IMR-90 (cell line): ENCODE data around the gene MECR.

Experiments used
- BHLHE40 ChIP-seq: fragments of 150-350 bp; IDR thresholded peaks from 2 replicates; pipeline ENCODE4 v1.6.1; 2016; ENCODE audit warnings: mild to moderate bottlenecking, low read depth, low read length
- MAFK ChIP-seq: IDR thresholded peaks from 2 replicates; pipeline ENCODE4 v1.6.1; 2012; ENCODE audit warnings: low read depth, low read length, improper control_type of control experiment
- MXI1 ChIP-seq: IDR thresholded peaks from 2 replicates; pipeline ENCODE4 v1.6.1; 2012; ENCODE audit warnings: low read depth, mild to moderate bottlenecking, low read length, moderate library complexity, borderline replicate concordance
- POLR2A ChIP-seq: IDR thresholded peaks from 2 replicates; pipeline ENCODE4 v1.6.1; 2012; ENCODE audit warnings: mild to moderate bottlenecking, low read depth, low read length
- RAD21 ChIP-seq: IDR thresholded peaks from 2 replicates; pipeline ENCODE4 v1.6.1; 2012; ENCODE audit warnings: low read length, improper control_type of control experiment
- RCOR1 ChIP-seq: IDR thresholded peaks from 2 replicates; pipeline ENCODE4 v1.6.1; 2012; ENCODE audit warnings: mild to moderate bottlenecking, low read length, improper control_type of control experiment; ENCODE audit not compliant: insufficient replicate concordance
- SMC3 ChIP-seq: fragments of 150-350 bp; IDR thresholded peaks from 2 replicates; pipeline ENCODE4 v1.6.1; 2016; ENCODE audit warnings: low read depth, mild to moderate bottlenecking, antibody characterized with exemption, low read length, moderate library complexity
- USF2 ChIP-seq: fragments of 150-350 bp; IDR thresholded peaks from 2 replicates; pipeline ENCODE4 v1.6.1; 2017; ENCODE audit warnings: mild to moderate bottlenecking, antibody characterized with exemption, low read length, low read depth
- TF ChIP-seq, protein P1 (sequence below): conservative IDR thresholded peaks from 2 replicates; pipeline ENCODE4 v1.5.1; 2012; ENCODE audit warnings: mild to moderate bottlenecking, low read depth, low read length, improper control_type of control experiment

GRCh38 chr1:29200906-29201594 is 29.7 kb downstream of the MECR start:
- TF ChIP-seq, protein P1, sequence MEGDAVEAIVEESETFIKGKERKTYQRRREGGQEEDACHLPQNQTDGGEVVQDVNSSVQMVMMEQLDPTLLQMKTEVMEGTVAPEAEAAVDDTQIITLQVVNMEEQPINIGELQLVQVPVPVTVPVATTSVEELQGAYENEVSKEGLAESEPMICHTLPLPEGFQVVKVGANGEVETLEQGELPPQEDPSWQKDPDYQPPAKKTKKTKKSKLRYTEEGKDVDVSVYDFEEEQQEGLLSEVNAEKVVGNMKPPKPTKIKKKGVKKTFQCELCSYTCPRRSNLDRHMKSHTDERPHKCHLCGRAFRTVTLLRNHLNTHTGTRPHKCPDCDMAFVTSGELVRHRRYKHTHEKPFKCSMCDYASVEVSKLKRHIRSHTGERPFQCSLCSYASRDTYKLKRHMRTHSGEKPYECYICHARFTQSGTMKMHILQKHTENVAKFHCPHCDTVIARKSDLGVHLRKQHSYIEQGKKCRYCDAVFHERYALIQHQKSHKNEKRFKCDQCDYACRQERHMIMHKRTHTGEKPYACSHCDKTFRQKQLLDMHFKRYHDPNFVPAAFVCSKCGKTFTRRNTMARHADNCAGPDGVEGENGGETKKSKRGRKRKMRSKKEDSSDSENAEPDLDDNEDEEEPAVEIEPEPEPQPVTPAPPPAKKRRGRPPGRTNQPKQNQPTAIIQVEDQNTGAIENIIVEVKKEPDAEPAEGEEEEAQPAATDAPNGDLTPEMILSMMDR = no peak
- TF ChIP-seq RAD21 = no peak
- no peak for TF ChIP-seq MAFK
- no peak for TF ChIP-seq SMC3
- TF ChIP-seq RCOR1 = no peak
- no peak for TF ChIP-seq MXI1
- TF ChIP-seq BHLHE40 = no peak
- TF ChIP-seq POLR2A = no peak
- TF ChIP-seq USF2 = no peak
